CD14-positive monocyte (primary cell): Measurements from ENCODE around the gene NRG3. TPM values are rescaled to one million over a fixed set of nuclear protein-coding genes. Genes with fewer than 3 reads are reported as not detected.

Source experiments
- DNase-seq, 3 donors: peaks; one replicate each; pipeline ENCODE4 v3.0.0-alpha.2; 2011 to 2022
- H2AFZ ChIP-seq: 2 replicates; pipeline ENCODE4 v1.6.0; 2012; ENCODE audit warnings: mild to moderate bottlenecking, low read depth, low read length, inconsistent platforms; ENCODE audit not compliant: insufficient read depth, poor library complexity, severe bottlenecking
- H3K27ac ChIP-seq, 2 donors: 1 replicate in 1 of 2; 2 replicates in 1 of 2; pipeline ENCODE4 v1.5.1; 2012 to 2013; ENCODE audit warnings: low read length in 2 of 2, control low read depth in 1 of 2, inconsistent platforms in 1 of 2, low read depth in 1 of 2, mild to moderate bottlenecking in 1 of 2
- H3K27me3 ChIP-seq, 2 donors: one replicate each; pipeline versions ENCODE4 v1.6.0 to v1.6.1; 2011 to 2013; ENCODE audit warnings: low read length in 2 of 2; ENCODE audit not compliant: control insufficient read depth in 2 of 2, insufficient read depth in 2 of 2
- H3K36me3 ChIP-seq, 2 donors: replicated peaks in 1 of 2; 1 replicate in 1 of 2; 2 replicates in 1 of 2; pipeline versions ENCODE4 v1.5.1 to v1.6.1; 2012 to 2013; ENCODE audit warnings: low read length in 2 of 2, control low read depth in 1 of 2, inconsistent platforms in 1 of 2, mild to moderate bottlenecking in 1 of 2; ENCODE audit not compliant: insufficient read depth in 2 of 2, control insufficient read depth in 1 of 2
- H3K4me1 ChIP-seq, 2 donors: 1 replicate in 1 of 2; 2 replicates in 1 of 2; pipeline versions ENCODE4 v1.5.1 to v1.6.1; 2012 to 2013; ENCODE audit warnings: low read length in 2 of 2, control low read depth in 1 of 2, inconsistent platforms in 1 of 2, mild to moderate bottlenecking in 1 of 2, moderate library complexity in 1 of 2; ENCODE audit not compliant: insufficient read depth in 2 of 2, control insufficient read depth in 1 of 2
- H3K4me2 ChIP-seq: replicated peaks from 2 replicates; pipeline ENCODE3; 2012; ENCODE audit warnings: low read length, moderate library complexity, mild to moderate bottlenecking; ENCODE audit not compliant: poor library complexity, severe bottlenecking; ENCODE audit errors: extremely low read depth
- H3K4me3 ChIP-seq, 3 experiments: fragments of 200-600 bp in 1 of 3; sonication (generic) in 1 of 3; replicated peaks in 1 of 3; 1 replicate in 2 of 3; 2 replicates in 1 of 3; pipeline ENCODE4 v1.5.1; 2011 to 2013; ENCODE audit warnings: low read length in 3 of 3, mild to moderate bottlenecking in 3 of 3, control low read depth in 2 of 3, low read depth in 2 of 3, inconsistent platforms in 1 of 3, moderate library complexity in 1 of 3
- H3K79me2 ChIP-seq: 2 replicates; pipeline ENCODE4 v1.6.0; 2012; ENCODE audit warnings: mild to moderate bottlenecking, control low read depth, inconsistent platforms, low read length, moderate library complexity; ENCODE audit not compliant: insufficient read depth
- H3K9ac ChIP-seq: 2 replicates; pipeline ENCODE4 v1.6.0; 2017; ENCODE audit warnings: low read length, mild to moderate bottlenecking; ENCODE audit not compliant: insufficient read depth, poor library complexity, severe bottlenecking
- H3K9me3 ChIP-seq, 2 donors: replicated peaks in 1 of 2; 1 replicate in 1 of 2; 2 replicates in 1 of 2; pipeline versions ENCODE4 v1.5.1 to v1.6.1; 2012 to 2013; ENCODE audit warnings: low read length in 2 of 2, control low read depth in 1 of 2; ENCODE audit not compliant: control insufficient read depth in 1 of 2, insufficient read depth in 1 of 2
- H4K20me1 ChIP-seq: 2 replicates; pipeline ENCODE4 v1.6.0; 2012; ENCODE audit warnings: mild to moderate bottlenecking, low read length, control low read depth, moderate library complexity; ENCODE audit not compliant: insufficient read depth
- H3K27ac Mint-ChIP-seq, 7 donors: one replicate each; pipeline ENCODE4 v1.8.0; 2020; ENCODE audit warnings: mild to moderate bottlenecking in 7 of 7, mixed read lengths in 7 of 7, moderate library complexity in 6 of 7, inconsistent platforms in 2 of 7
- H3K27me3 Mint-ChIP-seq, 3 donors: one replicate each; pipeline ENCODE4 v1.8.0; 2021 to 2022; ENCODE audit warnings: low read depth in 3 of 3, mild to moderate bottlenecking in 3 of 3, mixed read lengths in 3 of 3, moderate library complexity in 3 of 3, inconsistent platforms in 1 of 3
- H3K36me3 Mint-ChIP-seq, 2 donors: one replicate each; pipeline ENCODE4 v1.8.0; 2020; ENCODE audit warnings: mixed read lengths in 2 of 2, inconsistent platforms in 1 of 2, mild to moderate bottlenecking in 1 of 2
- H3K4me1 Mint-ChIP-seq: one replicate; pipeline ENCODE4 v1.8.0; 2020; ENCODE audit warnings: mild to moderate bottlenecking, mixed read lengths
- H3K4me3 Mint-ChIP-seq, 2 donors: one replicate each; pipeline ENCODE4 v1.8.0; 2020; ENCODE audit warnings: mild to moderate bottlenecking in 2 of 2, mixed read lengths in 2 of 2, moderate library complexity in 1 of 2
- H3K9me3 Mint-ChIP-seq, 7 donors: one replicate each; pipeline ENCODE4 v1.8.0; 2020 to 2022; ENCODE audit warnings: mixed read lengths in 7 of 7, mild to moderate bottlenecking in 6 of 7, moderate library complexity in 6 of 7, inconsistent platforms in 2 of 7
- CTCF ChIP-seq: fragments of 200-600 bp; IDR thresholded peaks from one replicate; pipeline ENCODE4 v1.8.0; 2022; ENCODE audit warnings: antibody characterized with exemption, mild to moderate bottlenecking
- WGBS: methylation state at CpG from one replicate; pipeline ENCODE4 v1.1.5; 2013; ENCODE audit warnings: missing lambda C conversion rate; ENCODE audit not compliant: insufficient coverage; 5-methylcytosine and 5-hydroxymethylcytosine counted together
- intact Hi-C, 2 donors: fragments of 100-400 bp; cut with micrococcal nuclease; formaldehyde crosslinking; loops; one replicate each; pipeline versions ENCODE4 v1.15.0 to v1.15.1; 2023
- polyA plus RNA-seq, 3 donors: library from polyadenylated mRNA; depleted of rRNA in 1 of 3; unstranded in 2 of 3; stranded (reverse) in 1 of 3; fragments of 300-500 nt in 2 of 3; fragments of >200 nt in 1 of 3; fragmentation: Illumina TruSeq in 2 of 3; gene quantifications; 1 replicate in 2 of 3; 2 replicates in 1 of 3; pipeline ENCODE4 v1.2.3, GENCODE V29; 2012 to 2021

Gene NRG3
- polyA plus RNA-seq, 3 donors: not detected

DNA sequence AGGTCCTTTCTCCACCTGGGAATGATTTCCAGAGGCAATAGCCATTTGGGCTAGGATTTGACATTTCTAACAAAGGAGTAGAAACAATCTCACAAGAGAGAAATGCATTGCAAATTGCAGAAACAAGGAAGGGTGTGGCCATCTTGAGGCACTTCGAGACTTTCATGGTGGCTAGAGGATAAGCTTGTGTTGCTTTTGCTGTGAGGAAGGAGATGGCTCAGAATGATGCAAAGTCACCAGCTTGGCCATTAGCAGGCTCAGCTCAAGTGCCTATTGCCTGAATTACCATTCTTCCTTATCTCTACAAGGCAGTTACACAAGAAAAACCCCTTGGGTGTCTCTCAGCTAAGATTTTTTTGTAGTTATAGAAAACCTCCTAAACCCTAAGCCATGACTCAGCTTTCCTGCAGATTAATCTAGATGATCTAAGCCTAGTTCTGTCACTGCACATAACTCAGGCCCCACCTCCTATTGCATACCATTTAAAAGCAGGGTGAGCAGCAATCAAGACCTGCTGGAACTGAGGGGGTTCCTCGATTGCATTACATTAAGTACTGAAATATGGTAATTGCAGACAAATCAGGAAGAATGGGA lies 683.1 kb downstream of the NRG3 start:
- H3K36me3 ChIP-seq: no peaks in the 10 kb centered on the region
- H3K9ac ChIP-seq: no peak overlapping the region
- intact Hi-C loops: no loop called here
- H3K27ac ChIP-seq: no peak overlapping the region
- no peak for TF ChIP-seq CTCF
- H3K9me3 ChIP-seq: no peaks in the 10 kb centered on the region
- Mint-ChIP-seq H3K4me1 (no peaks in the 10 kb centered on the region), H3K27ac (no peak overlapping the region), H3K9me3 (peaks cover 0 to 4% (median 0%) of the 10 kb centered on the region in 7 donors), H3K27me3 (no peaks in the 10 kb centered on the region), H3K36me3 (no peaks in the 10 kb centered on the region), H3K4me3 (no peak overlapping the region)
- H3K27me3 ChIP-seq: no peaks in the 10 kb centered on the region
- H3K79me2 ChIP-seq: no peaks in the 10 kb centered on the region
- H3K4me1 ChIP-seq: no peaks in the 10 kb centered on the region
- no peak for DNase-seq
- no peaks in the 10 kb centered on the region for H4K20me1 ChIP-seq
- H3K4me3 ChIP-seq: no peak overlapping the region
- 20% methylated on average over 1 of the region's 2 CpGs for WGBS
- H2AFZ ChIP-seq: no peak overlapping the region
- H3K4me2 ChIP-seq: no peak overlapping the region

GRCh38 chr10:82564353-82565196 lies 689.6 kb downstream of the NRG3 start:
- H3K4me1 ChIP-seq: no peaks in the 10 kb centered on the region
- no peak overlapping the region for H3K27ac ChIP-seq
- Mint-ChIP-seq H3K36me3 (no peaks in the 10 kb centered on the region), H3K27ac (no peak overlapping the region), H3K27me3 (no peaks in the 10 kb centered on the region), H3K4me1 (no peaks in the 10 kb centered on the region), H3K4me3 (no peak overlapping the region), H3K9me3 (peaks cover 0 to 3% (median 0%) of the 10 kb centered on the region in 7 donors)
- H3K4me2 ChIP-seq: no peak overlapping the region
- H3K79me2 ChIP-seq: no peaks in the 10 kb centered on the region
- no peaks in the 10 kb centered on the region for H3K9me3 ChIP-seq
- no peaks in the 10 kb centered on the region for H4K20me1 ChIP-seq
- no peak for DNase-seq
- H3K27me3 ChIP-seq: no peaks in the 10 kb centered on the region
- TF ChIP-seq CTCF: no peak
- no peak overlapping the region for H2AFZ ChIP-seq
- H3K36me3 ChIP-seq: no peaks in the 10 kb centered on the region
- no peak overlapping the region for H3K4me3 ChIP-seq
- no peak overlapping the region for H3K9ac ChIP-seq
- intact Hi-C loops: no loop called here
- WGBS: 90% methylated on average over 3 of the region's 7 CpGs
